GM03348 (cell line): ENCODE results near the gene RBM26.
"Not testable (repeated sequence)": the region's sequence is repeated elsewhere in the genome, so short reads cannot be mapped to it uniquely, and the experiment has no call there.

Source experiments
- DNase-seq: peaks from one replicate; pipeline ENCODE4 v3.0.0; 2012; ENCODE audit warnings: low spot score

The RBM26 gene

GRCh38 chr13:79279735-79280134 lies 126.3 kb downstream of the RBM26 start:
- not testable (repeated sequence) for DNase-seq

GRCh38 chr13:79273045-79273444 lies 133.0 kb downstream of the RBM26 start:
- DNase-seq: no peak

- DNase-seq: no peak
Measured at GRCh38 chr13:79271616-79272015, 134.4 kb downstream of the RBM26 start.

GRCh38 chr13:79270859-79271258 lies 135.2 kb downstream of the RBM26 start:
- no peak for DNase-seq
